UCSD-AML1 (cell line): Measurements from ENCODE around the gene FRS3.
A peak's percentile ranks its signal among the peaks of the same experiment; 100 is the strongest.

ENCODE experiments used
- DNase-seq: peaks from one replicate; lab custom pipeline; 2025; ENCODE audit not compliant: unreplicated experiment; lab: John Stamatoyannopoulos, UW

Gene FRS3

GRCh38 chr6:41744236-41744787 lies 35.4 kb downstream of the FRS3 start:
- DNase-seq = no peak

- DNase-seq = no peak
These were observed 36.1 kb downstream of the FRS3 start for GRCh38 chr6:41743406-41744235.

- DNase-seq = no peak
These were observed 37.8 kb downstream of the FRS3 start for GRCh38 chr6:41741625-41742490.

GRCh38 chr6:41740366-41741162 lies 39.1 kb downstream of the FRS3 start:
- DNase-seq = no peak

- DNase-seq = no peak
These were observed 40.7 kb downstream of the FRS3 start for GRCh38 chr6:41739041-41739440.

- no peak for DNase-seq
These were observed 42.0 kb downstream of the FRS3 start for GRCh38 chr6:41737591-41738130.

GRCh38 chr6:41736800-41737555 lies 42.7 kb downstream of the FRS3 start:
- no peak for DNase-seq

- no peak for DNase-seq
These were observed 43.4 kb downstream of the FRS3 start for GRCh38 chr6:41736186-41736733.

GRCh38 chr6:41735427-41736185 lies 44.1 kb downstream of the FRS3 start, which contains the start of gene TFEB:
Gene TFEB (minus strand): TSS chr6:41735608. CDS start chr6:41691213, 44,395 bp downstream.
- DNase-seq = peak; percentile 92

GRCh38 chr6:41734666-41735426 lies 44.9 kb downstream of the FRS3 start:
- peak; percentile 75 for DNase-seq

GRCh38 chr6:41733707-41734665 lies 45.7 kb downstream of the FRS3 start:
- DNase-seq = peak; percentile 73

- no peak for DNase-seq
These were observed 46.4 kb downstream of the FRS3 start for GRCh38 chr6:41733360-41733706.

- no peak for DNase-seq
These were observed 46.9 kb downstream of the FRS3 start for GRCh38 chr6:41732591-41733359.

GRCh38 chr6:41732149-41732548 lies 47.6 kb downstream of the FRS3 start:
- no peak for DNase-seq

- DNase-seq = no peak
These were observed 48.1 kb downstream of the FRS3 start for GRCh38 chr6:41731561-41732086.
